Measurements from ENCODE around the gene FCHSD2. TPM values are rescaled to one million over a fixed set of nuclear protein-coding genes. Genes with fewer than 3 reads are reported as not detected.

The FCHSD2 gene
- total and polyA plus RNA-seq, 2 donors from 2014 or later, result 8.0 to 58.7 TPM

DNA sequence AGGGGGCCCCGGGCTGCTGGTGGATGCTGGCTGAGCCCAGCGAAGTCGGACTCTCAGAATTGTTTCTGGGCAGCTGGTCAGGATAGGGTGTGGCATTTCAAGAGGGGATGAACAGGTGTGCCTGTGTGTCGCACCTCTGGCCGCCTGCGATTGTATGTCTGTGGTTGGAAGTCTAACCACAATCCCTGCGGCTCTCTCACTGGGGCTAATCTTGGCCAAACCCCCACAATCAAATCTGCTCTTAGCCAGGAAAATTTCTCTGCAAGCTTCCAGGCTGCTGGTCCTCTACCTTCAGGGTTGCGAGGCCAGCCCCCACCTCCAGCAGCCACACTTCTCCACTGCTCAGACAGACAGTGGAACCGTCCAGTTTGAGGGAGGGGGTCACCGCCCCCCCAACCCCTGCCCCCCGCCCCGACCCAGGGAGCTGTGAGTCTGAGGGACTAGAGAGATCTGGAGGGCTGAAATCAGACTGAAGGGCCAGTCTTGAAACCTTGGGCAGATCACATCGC, 327.0 kb downstream of the FCHSD2 start:
- Histone ChIP-seq H3K4me1 (ENCODE audit: control insufficient read depth in 2 of 3, insufficient read depth in 2 of 3, low read depth in 1 of 3, low read length in 3 of 3) (peaks cover 0 to 12% (median 9%) of the 10 kb centered on the region in 3 donors), H3K36me3 (ENCODE audit: control insufficient read depth in 2 of 3, insufficient read depth in 3 of 3, low read length in 3 of 3) (peaks cover 2 to 7% (median 6%) of the 10 kb centered on the region in 3 donors), H3K4me3 (ENCODE audit: low read length in 3 of 3) (peak overlapping the region; percentile 65 to 95 (median 88)), H3K9me3 (ENCODE audit: control insufficient read depth in 2 of 3, insufficient read depth in 1 of 3, low read length in 3 of 3) (no peaks in the 10 kb centered on the region), H3K9ac (ENCODE audit: low read length in 3 of 3) (peak overlapping the region; percentile 66 to 97 (median 85)), H3K27me3 (ENCODE audit: control insufficient read depth, insufficient read depth, low read length) (no peaks in the 10 kb centered on the region), H3K27ac (ENCODE audit: low read depth in 2 of 2, low read length in 2 of 2) (peak overlapping the region in 1 of 2 donors; percentile 94)
- no peak for TF ChIP-seq CTCF (IDR thresholded peaks at IDR 0.05; ENCODE audit: borderline replicate concordance, extremely low read depth, insufficient read depth)
- no peak for DNase-seq
- intact Hi-C loops (cut with DNase I), result no loop called here
- FAIRE-seq, result no peak

DNA sequence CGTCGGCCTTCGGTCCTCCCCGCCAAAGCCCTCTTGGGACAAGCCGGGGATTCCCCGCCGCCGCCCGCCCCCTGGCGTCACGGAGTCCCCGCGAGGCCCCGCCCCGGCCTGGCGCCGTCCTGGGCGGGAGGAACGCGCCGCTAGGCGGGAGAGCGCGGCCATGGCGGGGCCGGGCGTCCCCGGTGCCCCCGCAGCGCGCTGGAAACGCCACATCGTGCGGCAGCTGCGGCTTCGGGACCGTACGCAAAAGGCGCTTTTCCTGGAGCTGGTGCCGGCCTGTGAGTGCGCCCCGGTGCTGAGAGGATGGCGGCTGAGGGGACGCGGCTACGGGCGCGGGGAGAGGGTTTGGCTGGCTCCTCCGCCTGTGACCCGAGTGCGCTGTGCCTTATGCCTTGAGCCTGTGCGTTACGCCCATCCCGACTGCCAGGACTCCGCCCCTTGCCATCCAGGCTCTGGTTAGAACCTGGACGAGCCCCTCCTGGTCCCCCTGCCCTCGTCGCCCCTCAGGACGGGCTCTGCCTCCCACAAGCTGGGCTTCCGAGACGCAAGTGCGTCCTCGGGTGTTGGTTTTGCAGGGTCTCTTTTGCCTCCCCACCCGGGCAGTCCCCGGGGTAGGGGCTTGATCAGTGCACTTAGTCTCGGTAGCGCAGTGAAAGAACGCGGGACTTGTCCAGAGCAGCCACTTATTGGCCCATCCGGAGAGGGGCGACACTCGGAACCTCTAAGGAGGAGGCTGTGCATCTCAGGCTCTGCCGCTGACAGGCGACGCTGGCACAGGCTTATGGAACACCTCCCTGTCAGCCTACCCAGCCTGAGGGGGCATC, 327.6 kb downstream of the FCHSD2 start, which contains the start of gene ATG16L2:
ATG16L2 (plus strand) TSS at position 126 of the 824 bp plus-strand sequence; CDS start at position 161, 35 bp downstream.
- intact Hi-C loops (cut with DNase I), result no loop called here
- peak; percentile 26 for TF ChIP-seq CTCF (IDR thresholded peaks at IDR 0.05; ENCODE audit: borderline replicate concordance, extremely low read depth, insufficient read depth)
- FAIRE-seq (no peak), DNase-seq (peak; percentile 89 to 95 (median 90))
- Histone ChIP-seq H3K27ac (ENCODE audit: low read depth in 2 of 2, low read length in 2 of 2) (peak within 1 kb of the TSS; percentile 94 to 98), H3K9ac (ENCODE audit: low read length in 3 of 3) (peak within 1 kb of the TSS; percentile 66 to 97 (median 85)), H3K36me3 (ENCODE audit: control insufficient read depth in 2 of 3, insufficient read depth in 3 of 3, low read length in 3 of 3) (peaks cover 2 to 7% (median 6%) of the 10 kb centered on the region in 3 donors), H3K27me3 (ENCODE audit: control insufficient read depth, insufficient read depth, low read length) (no peaks in the 10 kb centered on the region), H3K4me3 (ENCODE audit: low read length in 3 of 3) (peak within 1 kb of the TSS; percentile 65 to 95 (median 88)), H3K9me3 (ENCODE audit: control insufficient read depth in 2 of 3, insufficient read depth in 1 of 3, low read length in 3 of 3) (no peaks in the 10 kb centered on the region), H3K4me1 (ENCODE audit: control insufficient read depth in 2 of 3, insufficient read depth in 2 of 3, low read depth in 1 of 3, low read length in 3 of 3) (peaks cover 0 to 12% (median 9%) of the 10 kb centered on the region in 3 donors)

- TF ChIP-seq CTCF (IDR thresholded peaks at IDR 0.05; ENCODE audit: borderline replicate concordance, extremely low read depth, insufficient read depth), result no peak
- peak; percentile 36 to 95 (median 92) for DNase-seq
- Histone ChIP-seq H3K27ac (ENCODE audit: low read depth in 2 of 2, low read length in 2 of 2) (peak overlapping the region; percentile 94 to 98), H3K9ac (ENCODE audit: low read length in 3 of 3) (peak overlapping the region; percentile 28 to 53 (median 51)), H3K9me3 (ENCODE audit: control insufficient read depth in 2 of 3, insufficient read depth in 1 of 3, low read length in 3 of 3) (no peaks in the 10 kb centered on the region), H3K4me1 (ENCODE audit: control insufficient read depth in 2 of 3, insufficient read depth in 2 of 3, low read depth in 1 of 3, low read length in 3 of 3) (peaks cover 0 to 12% (median 9%) of the 10 kb centered on the region in 3 donors), H3K36me3 (ENCODE audit: control insufficient read depth in 2 of 3, insufficient read depth in 3 of 3, low read length in 3 of 3) (peaks cover 2 to 5% (median 2%) of the 10 kb centered on the region in 3 donors), H3K27me3 (ENCODE audit: control insufficient read depth, insufficient read depth, low read length) (no peaks in the 10 kb centered on the region), H3K4me3 (ENCODE audit: low read length in 3 of 3) (peak overlapping the region; percentile 64 to 95 (median 82))
- FAIRE-seq, result no peak
- intact Hi-C loops (cut with DNase I), result no loop called here
Observed at GRCh38 chr11:72813740-72814285, 328.3 kb downstream of the FCHSD2 start.

Data from kidney (tissue), 14 donors.